ENCODE results near the gene DNMT3L.
"Not testable (repeated sequence)": the region's sequence is repeated elsewhere in the genome, so short reads cannot be mapped to it uniquely, and the experiment has no call there.

DNA sequence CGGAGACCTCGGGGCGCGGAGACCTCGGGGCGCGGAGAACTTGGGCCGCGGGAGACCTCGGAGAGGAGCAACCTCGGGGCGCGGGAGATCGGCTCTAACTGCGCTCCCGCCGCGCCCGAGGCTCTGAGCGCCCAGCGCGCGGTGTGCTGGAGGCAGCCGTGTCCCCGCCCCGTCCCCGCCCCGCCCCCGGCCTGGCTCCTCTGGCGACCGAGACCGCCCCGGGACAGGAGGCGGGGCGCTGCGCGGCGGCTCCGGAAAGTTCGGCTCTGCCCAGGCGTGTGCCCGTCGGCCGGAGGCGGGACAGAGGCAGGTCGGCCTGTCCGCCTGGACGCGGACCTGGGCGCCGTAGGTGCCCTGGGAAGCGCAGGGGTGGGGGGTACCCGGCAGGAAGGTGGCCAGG lies 20.9 kb downstream of the DNMT3L start, which contains the start of gene ICOSLG:
- not testable (repeated sequence) for TF ChIP-seq CTCF (IDR thresholded peaks at IDR 0.05; ENCODE audit: poor library complexity); EZH2 (IDR thresholded peaks at IDR 0.05; ENCODE audit: borderline replicate concordance); EZH2phosphoT487 (IDR thresholded peaks at IDR 0.05; ENCODE audit: low read depth, severe bottlenecking, unreplicated experiment)
